ENCODE measurements around the gene SOX21. TPM values are rescaled to one million over a fixed set of nuclear protein-coding genes. Genes with fewer than 3 reads are reported as not detected.

Gene SOX21
- total and polyA plus RNA-seq, 10 of the 15 experiments (the other 5 are each of a cell fraction or from before 2014, with no cell fraction given): not detected

GRCh38 chr13:94707400-94708021 lies 4.8 kb downstream of the SOX21 start:
- H4K20me1 ChIP-seq (ENCODE audit: control insufficient read depth, insufficient read depth): no peaks in the 10 kb centered on the region
- no peak for FAIRE-seq
- H3K9me3 ChIP-seq (replicated peaks; ENCODE audit: control insufficient read depth, insufficient read depth, low read length): no peaks in the 10 kb centered on the region; the same call in 1 of the 3 replicates
- intact Hi-C loops (cut with micrococcal nuclease; ENCODE audit: unreplicated experiment): no loop called here
- no peak for DNase-seq (ENCODE audit: low read depth, low spot score)
- H3K79me2 ChIP-seq (ENCODE audit: control insufficient read depth, insufficient read depth, low read length): no peaks in the 10 kb centered on the region
- H3K4me1 ChIP-seq (ENCODE audit: control insufficient read depth, insufficient read depth, low read length): no peaks in the 10 kb centered on the region
- no peak overlapping the region for H3K27ac ChIP-seq (ENCODE audit: control insufficient read depth, insufficient read depth)
- TF ChIP-seq USF1 (IDR thresholded peaks at IDR 0.05; ENCODE audit: borderline replicate concordance, extremely low read length, insufficient read depth, low read depth, low read length): no peak
- TF ChIP-seq E4F1 (IDR thresholded peaks at IDR 0.05; ENCODE audit: borderline replicate concordance, partially characterized antibody): no peak
- no peak for TF ChIP-seq SIX5 (IDR thresholded peaks at IDR 0.05; ENCODE audit: low read depth, low read length, severe bottlenecking)
- TF ChIP-seq GATAD2B (conservative IDR thresholded peaks at IDR 0.05; ENCODE audit: low read depth): no peak
- TF ChIP-seq SIN3A (IDR thresholded peaks at IDR 0.05; ENCODE audit: low read depth, low read length): no peak
- TF ChIP-seq POU2F2 (IDR thresholded peaks at IDR 0.05; ENCODE audit: borderline replicate concordance, low read depth, low read length): no peak
- TF ChIP-seq LARP7 (IDR thresholded peaks at IDR 0.05): no peak
- no peak for TF ChIP-seq ZBTB40 (IDR thresholded peaks at IDR 0.05; ENCODE audit: borderline replicate concordance)
- no peaks in the 10 kb centered on the region for H3K36me3 ChIP-seq (ENCODE audit: control insufficient read depth in 2 of 2, insufficient read depth in 2 of 2, low read length in 1 of 2)
- ChIA-PET POLR2A (no interaction called here), RAD21 (ENCODE audit: unreplicated experiment) (no interaction called here), CTCF (no interaction called here), SMC1A (ENCODE audit: uncharacterized antibody, unreplicated experiment) (no interaction called here)
- no peak for ATAC-seq
- BruUV-seq (replicated peaks): no TSS peak
- H3K4me3 ChIP-seq: no peak overlapping the region
- H2AFZ ChIP-seq (ENCODE audit: control insufficient read depth, low read depth, low read length): no peak overlapping the region
- peaks cover 12 to 57% of the 10 kb centered on the region in 2 experiments for H3K27me3 ChIP-seq (replicated peaks in 1 of 2; ENCODE audit: control insufficient read depth in 2 of 2, insufficient read depth in 2 of 2, low read length in 1 of 2)
- WGBS (ENCODE audit: insufficient coverage, insufficient replicate concordance, low lambda C conversion rate, missing lambda C conversion rate): 13% methylated on average over 41 of the region's 41 CpGs
- no peak overlapping the region for H3K4me2 ChIP-seq (ENCODE audit: control insufficient read depth, insufficient read depth)
- in situ Hi-C loops (cut with MboI): no loop called here
- H3K9ac ChIP-seq (ENCODE audit: control insufficient read depth, insufficient read depth, low read length): no peak overlapping the region

All from GM12878 (cell line).